K562 (cell line): ENCODE measurements around the gene ETS2. TPM values are rescaled to one million over a fixed set of nuclear protein-coding genes. Genes with fewer than 3 reads are reported as not detected.

ENCODE experiments used
- CBX5 ChIP-seq: IDR thresholded peaks from 2 replicates; pipeline ENCODE4 v1.6.1; 2014; ENCODE audit warnings: low read depth, borderline replicate concordance
- EP400 ChIP-seq: fragments of 450-650 bp; IDR thresholded peaks from 2 replicates; pipeline ENCODE4 v1.6.1; 2017; ENCODE audit warnings: antibody characterized with exemption, mild to moderate bottlenecking, moderate library complexity
- FOXJ3 ChIP-seq: sonication (generic); formaldehyde crosslinking; IDR thresholded peaks from 2 replicates; pipeline ENCODE4 v1.4.0; 2020; ENCODE audit warnings: mild to moderate bottlenecking, missing genetic modification reagents
- FOXK1 ChIP-seq: sonication (generic); formaldehyde crosslinking; IDR thresholded peaks from 2 replicates; pipeline ENCODE4 v1.8.0; 2022; ENCODE audit warnings: missing genetic modification reagents, mild to moderate bottlenecking, borderline replicate concordance
- HDAC1 ChIP-seq, 2 experiments: fragments of 450-650 bp; IDR thresholded peaks; 2 replicates each; pipeline ENCODE4 v1.6.1; 2016 to 2017; ENCODE audit warnings: inconsistent platforms in 1 of 2, mild to moderate bottlenecking in 1 of 2, moderate library complexity in 1 of 2
- HOXB6 ChIP-seq: fragments of 250-450 bp; sonication (Bioruptor Pico); IDR thresholded peaks from 2 replicates; pipeline ENCODE4 v1.5.1; 2022; ENCODE audit warnings: mild to moderate bottlenecking, borderline replicate concordance
- KDM5B ChIP-seq: fragments of 200-600 bp; sonication (generic); IDR thresholded peaks from 2 replicates; pipeline ENCODE4 v1.6.1; 2012; ENCODE audit warnings: low read depth, mild to moderate bottlenecking, moderate library complexity, low read length, control low read depth, inconsistent platforms; ENCODE audit not compliant: insufficient replicate concordance
- KLF13 ChIP-seq: fragments of 450-650 bp; IDR thresholded peaks from 2 replicates; pipeline ENCODE4 v1.6.1; 2016; ENCODE audit warnings: missing genetic modification characterization, low read depth, mild to moderate bottlenecking, missing compliant biosample characterization, moderate library complexity, borderline replicate concordance
- RBFOX2 ChIP-seq: fragments of 200-400 bp; formaldehyde crosslinking; IDR thresholded peaks from 2 replicates; pipeline ENCODE4 v1.6.1; 2017; ENCODE audit warnings: low read depth, mild to moderate bottlenecking, low read length, moderate library complexity
- RHOXF2B ChIP-seq: fragments of 250-450 bp; sonication (Bioruptor Pico); conservative IDR thresholded peaks from 2 replicates; pipeline ENCODE4 v1.5.1; 2021
- SLC30A9 ChIP-seq: fragments of 250-450 bp; sonication (Bioruptor Pico); IDR thresholded peaks from 2 replicates; pipeline ENCODE4 v1.8.0; 2022; ENCODE audit warnings: mild to moderate bottlenecking, moderate library complexity
- ZBTB40 ChIP-seq, 2 experiments: fragments of 450-650 bp in 1 of 2; sonication (generic) in 1 of 2; formaldehyde crosslinking in 1 of 2; IDR thresholded peaks; 2 replicates each; pipeline versions ENCODE4 v1.7.1 to v1.9.0; 2016 to 2022; ENCODE audit warnings: inconsistent platforms in 1 of 2, mild to moderate bottlenecking in 1 of 2, missing genetic modification reagents in 1 of 2
- ZNF140 ChIP-seq: fragments of 250-450 bp; sonication (Bioruptor Pico); IDR thresholded peaks from 2 replicates; pipeline ENCODE4 v1.8.0; 2021; ENCODE audit warnings: moderate library complexity, mild to moderate bottlenecking, inconsistent platforms
- ZNF143 ChIP-seq: sonication (generic); formaldehyde crosslinking; IDR thresholded peaks from 2 replicates; pipeline ENCODE4 v1.9.0; 2022; ENCODE audit warnings: mild to moderate bottlenecking, missing genetic modification reagents
- ZNF384 ChIP-seq: IDR thresholded peaks from 2 replicates; pipeline ENCODE4 v1.6.1; 2012; ENCODE audit warnings: low read depth, low read length, improper control_type of control experiment
- polyA plus RNA-seq, 8 experiments: library from polyadenylated mRNA; depleted of rRNA in 4 of 8; stranded (reverse) in 5 of 8; unstranded in 3 of 8; fragments of >200 nt; fragmentation: Nextera tagmentation in 2 of 8; fragmentation: Illumina TruSeq in 1 of 8; extraction: Ambion mirVana in 2 of 8; extraction: Trizol in 1 of 8; gene quantifications; 2 replicates each; pipeline versions ENCODE4 v1.2.1 to v1.2.3, GENCODE V29; 2011 to 2014; ENCODE audit warnings: inconsistent platforms in 1 of 8, missing spikeins in 1 of 8
- total RNA-seq, 7 experiments: library from RNA; depleted of rRNA in 6 of 7; stranded (reverse); fragments of >200 nt in 6 of 7; fragmentation: Illumina TruSeq in 2 of 7; extraction: Trizol in 2 of 7; gene quantifications; 2 replicates each; pipeline versions ENCODE4 v1.2.1 to v1.2.3, GENCODE V29; 2011 to 2021; ENCODE audit warnings: low replicate concordance in 1 of 7
- TF ChIP-seq, protein P1 (sequence below): fragments of 450-650 bp; formaldehyde crosslinking; IDR thresholded peaks from 2 replicates; pipeline ENCODE4 v1.4.0; 2020; ENCODE audit warnings: mild to moderate bottlenecking, mixed read lengths
- TF ChIP-seq, protein P2 (sequence below): sonication (generic); formaldehyde crosslinking; IDR thresholded peaks from 2 replicates; pipeline ENCODE4 v1.5.0; 2020; ENCODE audit warnings: missing genetic modification reagents

ETS2 gene
- total and polyA plus RNA-seq, 9 of the 15 experiments (the other 6 are each of a cell fraction or from before 2014, with no cell fraction given), result 1.7 to 24.4 (median 12.2) TPM

- TF ChIP-seq ZBTB40 (IDR thresholded peaks at IDR 0.05) (no peak), ZBTB40 (CRISPR knock-in tag; IDR thresholded peaks at IDR 0.05) (no peak), FOXK1 (CRISPR knock-in tag) (no peak), EP400 (no peak), FOXJ3 (CRISPR knock-in tag) (no peak), RHOXF2B (CRISPR knock-in tag) (no peak), SLC30A9 (no peak), ZNF143 (CRISPR knock-in tag) (no peak), CBX5 (no peak), RBFOX2 (no peak), HDAC1 (IDR thresholded peaks at IDR 0.05) (no peak), ZNF384 (no peak), ZNF140 (CRISPR knock-in tag) (no peak), KDM5B (no peak), HOXB6 (CRISPR knock-in tag) (no peak), KLF13 (tag) (no peak)
- TF ChIP-seq, protein P1, sequence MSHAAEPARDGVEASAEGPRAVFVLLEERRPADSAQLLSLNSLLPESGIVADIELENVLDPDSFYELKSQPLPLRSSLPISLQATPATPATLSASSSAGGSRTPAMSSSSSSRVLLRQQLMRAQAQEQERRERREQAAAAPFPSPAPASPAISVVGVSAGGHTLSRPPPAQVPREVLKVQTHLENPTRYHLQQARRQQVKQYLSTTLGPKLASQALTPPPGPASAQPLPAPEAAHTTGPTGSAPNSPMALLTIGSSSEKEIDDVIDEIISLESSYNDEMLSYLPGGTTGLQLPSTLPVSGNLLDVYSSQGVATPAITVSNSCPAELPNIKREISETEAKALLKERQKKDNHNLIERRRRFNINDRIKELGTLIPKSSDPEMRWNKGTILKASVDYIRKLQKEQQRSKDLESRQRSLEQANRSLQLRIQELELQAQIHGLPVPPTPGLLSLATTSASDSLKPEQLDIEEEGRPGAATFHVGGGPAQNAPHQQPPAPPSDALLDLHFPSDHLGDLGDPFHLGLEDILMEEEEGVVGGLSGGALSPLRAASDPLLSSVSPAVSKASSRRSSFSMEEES (CRISPR knock-in tag), result peak; percentile 89
- TF ChIP-seq, protein P2, sequence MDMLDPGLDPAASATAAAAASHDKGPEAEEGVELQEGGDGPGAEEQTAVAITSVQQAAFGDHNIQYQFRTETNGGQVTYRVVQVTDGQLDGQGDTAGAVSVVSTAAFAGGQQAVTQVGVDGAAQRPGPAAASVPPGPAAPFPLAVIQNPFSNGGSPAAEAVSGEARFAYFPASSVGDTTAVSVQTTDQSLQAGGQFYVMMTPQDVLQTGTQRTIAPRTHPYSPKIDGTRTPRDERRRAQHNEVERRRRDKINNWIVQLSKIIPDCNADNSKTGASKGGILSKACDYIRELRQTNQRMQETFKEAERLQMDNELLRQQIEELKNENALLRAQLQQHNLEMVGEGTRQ (CRISPR knock-in tag), result peak; percentile 59
These were observed 16.5 kb upstream of the ETS2 start (continued) for GRCh38 chr21:38789275-38789674.
